GM06990 (cell line): ENCODE data around the gene MYOG.

Experiments
- DNase-seq: peaks from one replicate; pipeline ENCODE4 v3.0.0-alpha.2; 2011; ENCODE audit not compliant: insufficient read length; ENCODE audit errors: extremely low read depth
- H3K27me3 ChIP-seq: replicated peaks from 2 replicates; pipeline ENCODE4 v1.6.0; 2011; ENCODE audit warnings: low read length; ENCODE audit not compliant: control insufficient read depth, insufficient read depth
- H3K36me3 ChIP-seq: 2 replicates; pipeline ENCODE4 v1.5.1; 2011; ENCODE audit warnings: low read length; ENCODE audit not compliant: control insufficient read depth, insufficient read depth
- H3K4me3 ChIP-seq: replicated peaks from 2 replicates; pipeline ENCODE4 v1.5.1; 2011; ENCODE audit warnings: low read depth, mild to moderate bottlenecking, control low read depth, low read length
- TF ChIP-seq, protein P1 (sequence below): IDR thresholded peaks from 2 replicates; pipeline ENCODE4 v1.5.1; 2011; ENCODE audit warnings: low read length, control low read depth, mild to moderate bottlenecking, inconsistent platforms; ENCODE audit not compliant: insufficient read depth, poor library complexity, severe bottlenecking

The MYOG gene

DNA sequence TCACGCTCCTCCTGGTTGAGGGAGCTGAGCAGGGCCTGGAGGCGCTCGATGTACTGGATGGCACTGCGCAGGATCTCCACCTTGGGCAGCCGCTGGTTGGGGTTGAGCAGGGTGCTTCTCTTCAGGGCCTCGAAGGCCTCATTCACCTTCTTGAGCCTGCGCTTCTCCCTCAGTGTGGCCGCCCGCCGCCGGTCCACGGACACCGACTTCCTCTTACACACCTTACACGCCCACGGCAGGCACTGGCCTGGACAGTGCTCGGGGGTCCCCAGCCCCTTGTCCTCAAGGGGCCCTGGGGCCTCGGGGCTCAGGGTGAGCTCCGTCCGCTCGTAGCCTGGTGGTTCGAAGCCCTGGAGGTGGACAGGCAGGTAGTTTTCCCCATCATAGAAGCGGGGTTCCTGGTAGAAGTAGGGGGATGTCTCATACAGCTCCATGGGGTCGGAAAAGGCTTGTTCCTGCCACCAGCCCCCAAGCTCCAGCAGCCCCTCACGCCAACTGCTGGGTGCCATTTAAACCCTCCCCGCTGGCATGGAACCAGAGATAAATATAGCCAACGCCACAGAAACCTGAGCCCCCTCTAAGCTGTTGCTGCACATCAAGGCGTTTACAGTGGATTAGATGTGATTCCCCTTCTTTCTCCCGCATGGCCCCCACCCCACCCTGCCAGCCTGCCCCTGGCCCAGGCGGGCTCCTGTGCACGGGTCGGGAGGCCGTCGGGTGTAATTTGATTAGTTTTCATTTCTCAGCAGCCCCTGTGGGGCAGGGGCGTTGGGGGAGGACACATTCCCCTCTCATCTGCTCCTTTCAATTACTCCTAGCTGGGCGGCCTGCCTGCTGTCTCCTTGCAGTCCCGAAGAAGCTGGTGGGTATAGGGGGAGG is at the start of gene MYOG:
TSS of gene MYOG (minus strand) at position 485 of the 879 bp plus-strand sequence. CDS start at position 434, 51 bp downstream.
- peaks cover 1% of the 10 kb centered on the region; the same call in 1 of the 2 replicates for H3K27me3 ChIP-seq
- H3K36me3 ChIP-seq = no peaks in the 10 kb centered on the region
- TF ChIP-seq, protein P1, sequence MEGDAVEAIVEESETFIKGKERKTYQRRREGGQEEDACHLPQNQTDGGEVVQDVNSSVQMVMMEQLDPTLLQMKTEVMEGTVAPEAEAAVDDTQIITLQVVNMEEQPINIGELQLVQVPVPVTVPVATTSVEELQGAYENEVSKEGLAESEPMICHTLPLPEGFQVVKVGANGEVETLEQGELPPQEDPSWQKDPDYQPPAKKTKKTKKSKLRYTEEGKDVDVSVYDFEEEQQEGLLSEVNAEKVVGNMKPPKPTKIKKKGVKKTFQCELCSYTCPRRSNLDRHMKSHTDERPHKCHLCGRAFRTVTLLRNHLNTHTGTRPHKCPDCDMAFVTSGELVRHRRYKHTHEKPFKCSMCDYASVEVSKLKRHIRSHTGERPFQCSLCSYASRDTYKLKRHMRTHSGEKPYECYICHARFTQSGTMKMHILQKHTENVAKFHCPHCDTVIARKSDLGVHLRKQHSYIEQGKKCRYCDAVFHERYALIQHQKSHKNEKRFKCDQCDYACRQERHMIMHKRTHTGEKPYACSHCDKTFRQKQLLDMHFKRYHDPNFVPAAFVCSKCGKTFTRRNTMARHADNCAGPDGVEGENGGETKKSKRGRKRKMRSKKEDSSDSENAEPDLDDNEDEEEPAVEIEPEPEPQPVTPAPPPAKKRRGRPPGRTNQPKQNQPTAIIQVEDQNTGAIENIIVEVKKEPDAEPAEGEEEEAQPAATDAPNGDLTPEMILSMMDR = no peak
- DNase-seq = no peak
- no peak within 1 kb of the TSS for H3K4me3 ChIP-seq

- Histone ChIP-seq H3K36me3 (no peaks in the 10 kb centered on the region), H3K27me3 (peaks cover 4% of the 10 kb centered on the region), H3K4me3 (no peak overlapping the region)
- TF ChIP-seq, protein P1 = no peak
- DNase-seq = no peak
These were observed 48.3 kb upstream of the MYOG start for GRCh38 chr1:203133970-203134725.

DNA sequence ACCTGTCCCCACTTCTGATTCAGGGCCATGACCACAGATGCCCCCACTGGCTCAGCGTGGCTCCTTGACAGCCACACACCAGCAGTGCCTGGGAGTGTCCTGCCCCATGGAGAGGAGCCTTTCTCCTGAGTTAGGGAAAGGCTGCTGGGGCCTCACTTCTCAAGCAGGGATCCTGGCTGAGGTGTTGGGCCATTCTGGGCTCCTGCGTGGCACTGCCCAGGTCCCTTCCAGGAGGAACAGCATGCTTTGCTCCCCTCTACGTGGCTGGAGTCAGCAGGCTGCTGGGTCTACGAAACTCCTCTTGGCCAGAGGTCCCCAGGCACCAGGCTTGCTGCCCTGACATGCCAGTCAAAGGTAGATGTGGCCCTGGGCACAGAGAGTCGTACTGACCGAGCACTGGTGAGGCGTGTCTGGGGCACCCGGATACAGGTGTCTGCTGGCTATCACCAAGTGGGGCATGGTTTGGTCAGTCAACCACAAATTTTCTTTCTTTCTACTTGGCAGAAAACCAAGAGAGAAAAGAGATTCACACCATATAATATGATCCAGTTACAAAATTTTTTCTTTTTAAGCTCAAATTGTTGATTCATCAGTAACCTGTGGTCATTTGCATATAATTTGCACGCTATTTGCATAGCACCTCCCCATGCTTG is 45.9 kb upstream of the MYOG start:
- TF ChIP-seq, protein P1 = no peak
- DNase-seq = no peak
- Histone ChIP-seq H3K4me3 (no peak overlapping the region), H3K36me3 (no peaks in the 10 kb centered on the region), H3K27me3 (peaks cover 4% of the 10 kb centered on the region)

DNA sequence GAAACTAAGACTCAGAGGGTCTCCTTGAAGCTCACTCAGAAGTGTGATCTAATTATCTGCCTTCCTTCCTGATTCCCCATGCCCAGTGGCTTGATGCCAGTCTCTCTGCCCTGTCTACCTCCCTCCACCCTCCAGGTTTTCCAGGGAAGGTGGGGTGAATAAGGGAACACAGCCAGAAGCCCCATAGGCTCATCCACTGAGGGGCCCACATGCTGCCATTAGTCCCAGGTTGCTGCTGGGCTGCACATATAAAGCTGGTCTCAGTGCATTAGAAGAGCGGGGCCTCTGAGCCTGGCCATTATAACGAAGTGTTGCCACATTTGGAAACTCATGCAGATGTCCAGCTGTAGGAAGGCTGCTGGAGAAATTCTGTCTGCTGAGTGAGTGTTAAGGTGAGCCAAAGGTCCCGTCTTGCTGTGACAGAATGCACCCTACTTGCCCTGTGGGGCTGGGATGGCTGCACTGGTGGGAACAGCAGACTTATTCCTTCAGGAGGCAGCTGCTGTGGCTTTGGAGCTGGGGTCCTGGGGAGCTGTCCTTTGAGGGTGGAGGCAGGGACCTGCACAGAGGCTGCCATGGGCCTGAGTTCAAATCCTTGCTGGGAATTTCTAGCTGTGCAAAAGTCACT is 44.7 kb upstream of the MYOG start:
- no peaks in the 10 kb centered on the region for H3K36me3 ChIP-seq
- H3K27me3 ChIP-seq = peaks cover 5% of the 10 kb centered on the region
- no peak for DNase-seq
- TF ChIP-seq, protein P1 = no peak
- no peak overlapping the region for H3K4me3 ChIP-seq

- peaks cover 8% of the 10 kb centered on the region for H3K27me3 ChIP-seq
- TF ChIP-seq, protein P1 = no peak
- no peaks in the 10 kb centered on the region for H3K36me3 ChIP-seq
- no peak overlapping the region for H3K4me3 ChIP-seq
- DNase-seq = no peak
These were observed 43.9 kb upstream of the MYOG start for GRCh38 chr1:203129501-203130231.
